Suprapubic skin (tissue), 4 donors: ENCODE measurements around the gene PCBP2.
"Not testable (repeated sequence)": the region's sequence is repeated elsewhere in the genome, so short reads cannot be mapped to it uniquely, and the experiment has no call there.

ENCODE experiments used
- EP300 ChIP-seq: sonication (generic); formaldehyde crosslinking; IDR thresholded peaks from one replicate; pipeline ENCODE4 v1.6.1; 2017; ENCODE audit warnings: antibody characterized with exemption
- POLR2A ChIP-seq, 2 donors: fragments of 450-650 bp; IDR thresholded peaks; one replicate each; pipeline ENCODE4 v1.6.1; 2017; ENCODE audit warnings: antibody characterized with exemption in 2 of 2, mild to moderate bottlenecking in 2 of 2, moderate library complexity in 2 of 2
- POLR2AphosphoS5 ChIP-seq, 3 donors: sonication (generic); formaldehyde crosslinking; IDR thresholded peaks; one replicate each; pipeline ENCODE4 v1.6.1; 2017; ENCODE audit warnings: antibody characterized with exemption in 3 of 3
- TF ChIP-seq, protein P1 (sequence below), 2 donors: fragments of 200-600 bp in 1 of 2; fragments of 450-650 bp in 1 of 2; sonication (generic) in 1 of 2; IDR thresholded peaks; one replicate each; pipeline ENCODE4 v1.5.1; 2016 to 2019; ENCODE audit warnings: antibody characterized with exemption in 2 of 2, mild to moderate bottlenecking in 1 of 2, moderate library complexity in 1 of 2

DNA sequence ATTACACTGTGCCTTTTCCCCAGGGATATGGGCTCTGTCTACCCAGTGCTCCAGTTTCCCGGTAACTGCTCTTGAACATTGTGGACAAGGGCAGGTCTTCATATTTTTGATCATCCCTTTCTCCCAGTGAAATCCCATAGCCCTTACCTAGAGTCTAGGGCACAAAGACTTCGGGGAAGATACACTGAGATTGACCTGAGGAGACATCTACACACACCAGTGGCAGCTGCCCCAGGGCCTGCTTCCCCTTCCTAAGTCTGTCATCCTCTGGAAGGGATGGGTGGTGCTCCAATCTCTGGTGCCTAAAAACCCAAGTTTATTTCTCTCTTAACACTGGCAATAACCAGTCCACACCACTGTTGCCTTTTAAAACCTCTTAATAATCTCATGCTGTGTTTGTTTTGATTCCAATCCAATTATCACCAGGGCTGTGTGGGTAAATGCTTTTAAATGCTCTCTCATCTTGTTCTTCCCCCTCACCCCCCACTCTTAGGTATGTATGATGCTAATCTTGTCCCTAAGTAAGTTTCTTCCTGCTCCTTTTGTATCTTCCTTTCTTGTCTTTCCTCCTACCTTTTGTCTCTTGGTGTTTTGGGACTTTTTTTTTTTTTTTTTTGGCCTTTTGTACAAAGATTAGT lies 36.0 kb upstream of the PCBP2 start:
- TF ChIP-seq, protein P1, sequence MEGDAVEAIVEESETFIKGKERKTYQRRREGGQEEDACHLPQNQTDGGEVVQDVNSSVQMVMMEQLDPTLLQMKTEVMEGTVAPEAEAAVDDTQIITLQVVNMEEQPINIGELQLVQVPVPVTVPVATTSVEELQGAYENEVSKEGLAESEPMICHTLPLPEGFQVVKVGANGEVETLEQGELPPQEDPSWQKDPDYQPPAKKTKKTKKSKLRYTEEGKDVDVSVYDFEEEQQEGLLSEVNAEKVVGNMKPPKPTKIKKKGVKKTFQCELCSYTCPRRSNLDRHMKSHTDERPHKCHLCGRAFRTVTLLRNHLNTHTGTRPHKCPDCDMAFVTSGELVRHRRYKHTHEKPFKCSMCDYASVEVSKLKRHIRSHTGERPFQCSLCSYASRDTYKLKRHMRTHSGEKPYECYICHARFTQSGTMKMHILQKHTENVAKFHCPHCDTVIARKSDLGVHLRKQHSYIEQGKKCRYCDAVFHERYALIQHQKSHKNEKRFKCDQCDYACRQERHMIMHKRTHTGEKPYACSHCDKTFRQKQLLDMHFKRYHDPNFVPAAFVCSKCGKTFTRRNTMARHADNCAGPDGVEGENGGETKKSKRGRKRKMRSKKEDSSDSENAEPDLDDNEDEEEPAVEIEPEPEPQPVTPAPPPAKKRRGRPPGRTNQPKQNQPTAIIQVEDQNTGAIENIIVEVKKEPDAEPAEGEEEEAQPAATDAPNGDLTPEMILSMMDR (IDR thresholded peaks at IDR 0.05): not testable (repeated sequence)
- TF ChIP-seq POLR2A (IDR thresholded peaks at IDR 0.05); POLR2AphosphoS5 (IDR thresholded peaks at IDR 0.05); EP300: not testable (repeated sequence)
